Measurements from ENCODE around the gene MCEMP1.

GRCh38 chr19:7705387-7706187 is 28.7 kb downstream of the MCEMP1 start:
- TF ChIP-seq POLR2A (IDR thresholded peaks at IDR 0.05; ENCODE audit: low read depth, low read length) (no peak), POLR2AphosphoS5 (IDR thresholded peaks at IDR 0.05; ENCODE audit: low read depth, low read length) (peak; percentile 52; the same call in 1 of the 2 replicates), SPI1 (IDR thresholded peaks at IDR 0.05; ENCODE audit: low read depth, low read length) (peak; percentile 90), TAF1 (IDR thresholded peaks at IDR 0.05; ENCODE audit: low read depth, low read length) (peak; percentile 25; the same call in 1 of the 2 replicates), PAX5 (IDR thresholded peaks at IDR 0.05; ENCODE audit: insufficient read depth, low read length, severe bottlenecking) (peak; percentile 60)
